GM21390 (cell line): ENCODE measurements around the gene SCYGR2.

Source experiments
- ATAC-seq: cut with Tn5 transposase; IDR thresholded peaks from one replicate; pipeline ENCODE4 v1.9.1; 2021; ENCODE audit not compliant: unreplicated experiment

SCYGR2 gene

DNA sequence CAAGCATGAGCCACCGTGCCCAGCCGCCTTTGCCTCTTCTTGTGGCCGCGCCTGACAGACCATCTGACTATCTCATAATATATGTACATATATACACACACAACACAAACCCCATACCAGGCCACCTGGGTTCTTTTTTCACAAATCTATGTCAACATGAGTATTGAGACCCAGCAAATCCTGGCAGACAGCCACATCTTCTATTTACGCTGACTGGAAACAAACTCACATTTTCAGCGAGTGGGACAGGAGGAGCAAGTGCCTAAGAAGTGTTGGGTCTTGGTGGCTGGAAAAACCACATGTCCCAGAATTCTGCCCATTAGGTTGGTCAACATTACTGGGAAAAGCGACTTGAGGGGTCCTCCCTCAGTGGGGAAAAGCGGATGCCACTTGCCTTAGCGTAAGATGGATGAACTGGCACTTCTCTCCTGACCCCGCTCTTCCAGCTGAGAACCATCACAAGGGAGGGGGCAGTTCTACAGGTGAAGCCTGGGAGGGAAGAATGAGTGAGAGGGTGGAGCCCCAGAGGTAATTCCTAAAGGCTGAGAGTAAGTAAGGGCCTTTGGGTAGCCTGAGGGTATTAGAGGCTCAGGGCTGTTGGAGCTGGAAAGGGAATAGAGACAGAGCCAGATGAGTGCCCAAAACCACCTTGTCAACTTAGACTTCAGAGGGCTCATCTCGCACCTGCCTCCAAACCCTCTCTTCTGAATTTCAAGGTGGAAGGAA lies 14.0 kb downstream of the SCYGR2 start:
- no peak for ATAC-seq

GRCh38 chr2:227613272-227613660 lies 14.6 kb downstream of the SCYGR2 start:
- no peak for ATAC-seq

DNA sequence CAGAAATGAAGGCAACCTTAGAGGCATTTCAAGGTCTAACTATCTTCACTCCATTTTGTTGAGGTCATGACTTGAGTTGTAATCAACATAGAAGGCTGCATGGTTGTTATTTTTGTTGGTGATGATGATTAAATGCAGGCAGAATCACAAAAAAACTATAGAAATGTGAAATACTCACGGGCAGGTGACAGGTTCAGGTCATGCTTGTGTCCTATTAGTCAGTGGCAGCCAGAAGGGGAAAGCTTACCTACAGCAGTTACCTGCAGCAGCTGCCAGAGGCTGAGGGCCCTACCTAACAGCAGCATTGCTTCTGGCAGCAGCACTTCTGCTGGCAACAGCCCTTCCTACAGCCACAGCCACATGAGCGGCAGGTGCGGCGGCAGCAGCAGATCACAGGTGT lies 15.6 kb downstream of the SCYGR2 start:
- no peak for ATAC-seq

- no peak for ATAC-seq
Measured at GRCh38 chr2:227614740-227615139, 16.0 kb downstream of the SCYGR2 start, which contains the start of gene SCYGR3. Gene SCYGR3, minus strand, starts transcription at chr2:227614840. Its CDS starts 0 bp downstream, at chr2:227614840.

GRCh38 chr2:227615181-227615580 lies 16.5 kb downstream of the SCYGR2 start:
- no peak for ATAC-seq

GRCh38 chr2:227615906-227616305 lies 17.2 kb downstream of the SCYGR2 start:
- ATAC-seq = no peak

DNA sequence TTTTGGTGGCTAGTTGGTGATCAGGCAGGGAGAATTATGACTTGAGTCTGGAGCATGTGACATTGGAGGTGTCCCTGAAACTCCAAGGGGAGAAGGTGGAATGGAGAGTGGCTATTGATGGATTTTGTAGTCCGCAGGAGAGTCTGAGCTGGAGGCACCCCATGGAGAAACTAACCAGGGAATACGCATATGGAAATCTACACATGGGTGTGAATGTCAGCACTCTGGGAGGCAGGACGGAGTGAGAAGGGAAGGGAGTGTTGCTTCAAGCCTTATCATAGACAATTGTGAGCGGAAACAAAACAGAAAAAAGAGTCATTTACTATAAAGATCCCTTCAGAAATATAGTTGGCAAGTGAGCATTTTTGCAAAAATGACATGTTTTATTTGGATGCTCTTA lies 17.9 kb downstream of the SCYGR2 start:
- no peak for ATAC-seq

- no peak for ATAC-seq
Measured at GRCh38 chr2:227617316-227618230, 18.9 kb downstream of the SCYGR2 start, which contains the start of gene SCYGR4. Gene SCYGR4, plus strand, starts transcription at chr2:227617498. Its CDS starts 0 bp downstream, at chr2:227617498.

GRCh38 chr2:227623226-227623625 lies 24.5 kb downstream of the SCYGR2 start:
- ATAC-seq = no peak

GRCh38 chr2:227625420-227625819 lies 26.7 kb downstream of the SCYGR2 start:
- ATAC-seq = no peak

DNA sequence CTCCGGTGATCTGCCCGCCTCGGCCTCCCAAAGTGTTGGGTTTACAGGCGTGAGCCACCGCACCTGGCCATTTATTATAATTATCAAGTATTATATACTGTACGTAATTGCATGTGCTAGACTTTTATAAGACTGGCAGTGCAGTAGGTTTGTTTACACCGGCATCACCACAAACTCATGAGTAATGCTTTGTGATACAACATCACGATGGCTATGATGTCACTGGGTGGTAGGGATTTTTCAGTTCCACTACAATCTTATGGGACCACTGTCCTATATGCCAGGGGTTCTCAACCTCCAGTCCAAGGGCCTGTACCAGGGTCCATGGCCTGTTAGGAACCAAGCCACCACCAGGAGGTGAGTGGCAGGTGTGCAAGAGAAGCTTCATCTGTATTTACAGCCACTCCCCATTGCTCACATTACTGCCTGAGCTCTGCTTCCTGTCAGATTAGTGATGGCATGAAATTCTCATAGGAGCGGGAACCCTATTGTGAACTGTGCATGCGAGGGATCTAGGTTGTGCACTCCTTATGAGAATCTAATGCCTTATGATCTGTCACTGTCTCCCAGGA lies 28.0 kb downstream of the SCYGR2 start:
- ATAC-seq = no peak

GRCh38 chr2:227627769-227628168 lies 29.1 kb downstream of the SCYGR2 start:
- ATAC-seq = peak; percentile 90

DNA sequence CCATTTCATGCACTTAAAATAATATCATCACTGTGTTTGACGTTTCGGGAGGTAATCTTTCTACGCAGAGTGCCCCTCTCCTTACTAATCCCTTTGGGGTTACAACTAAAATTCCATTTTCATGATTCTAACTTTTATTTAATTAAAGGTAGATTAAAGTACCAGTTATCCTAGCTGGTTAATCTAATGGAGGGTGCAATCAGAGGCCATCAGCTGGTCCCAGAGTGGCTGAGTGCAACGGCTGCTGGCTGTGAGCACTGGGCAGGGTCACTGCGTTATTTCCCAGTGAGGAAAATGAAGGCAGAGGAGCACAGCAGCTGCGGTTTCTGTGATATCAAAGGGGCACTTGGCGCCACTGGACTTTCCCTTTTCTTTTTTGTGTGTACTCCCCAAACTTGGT lies 30.7 kb downstream of the SCYGR2 start:
- ATAC-seq = no peak

GRCh38 chr2:227630322-227630721 lies 31.6 kb downstream of the SCYGR2 start:
- ATAC-seq = no peak

DNA sequence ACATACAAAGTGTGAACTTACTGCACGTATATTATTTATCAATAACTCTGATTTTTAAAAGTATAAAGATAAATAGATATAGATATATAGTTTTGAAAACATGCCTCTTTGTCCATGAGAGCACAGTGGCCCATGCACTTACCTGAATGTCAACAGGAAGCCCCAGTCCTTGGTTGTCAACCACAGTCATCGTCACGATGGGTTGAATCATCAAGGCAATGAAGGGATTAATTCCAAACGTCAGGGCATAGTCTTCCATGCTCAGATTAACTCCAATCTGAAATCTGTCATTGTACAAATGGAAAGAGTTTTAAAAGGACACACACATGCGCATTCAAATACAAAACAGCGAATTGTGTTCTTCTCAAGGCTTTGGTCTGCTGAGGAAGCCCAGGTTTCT lies 34.1 kb downstream of the SCYGR2 start:
- ATAC-seq = no peak

DNA sequence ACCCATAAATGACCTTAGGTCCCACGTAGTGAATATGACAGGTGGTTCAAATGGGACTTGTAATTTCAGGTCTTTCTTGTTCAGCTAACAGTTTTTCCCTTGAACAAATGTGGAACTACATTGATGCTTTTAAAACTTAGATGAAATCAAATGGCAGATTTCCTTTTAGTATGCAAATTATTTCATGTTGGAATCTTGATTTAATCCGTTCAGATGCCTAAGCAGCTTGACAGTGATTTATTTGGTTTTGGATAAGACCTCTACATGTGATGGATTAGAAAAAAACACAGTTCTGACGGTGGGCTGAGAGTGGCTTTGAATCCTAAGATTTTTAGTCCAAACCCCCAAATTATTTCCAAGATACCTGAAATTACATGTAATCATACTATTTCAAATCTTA lies 35.5 kb downstream of the SCYGR2 start:
- ATAC-seq = no peak

DNA sequence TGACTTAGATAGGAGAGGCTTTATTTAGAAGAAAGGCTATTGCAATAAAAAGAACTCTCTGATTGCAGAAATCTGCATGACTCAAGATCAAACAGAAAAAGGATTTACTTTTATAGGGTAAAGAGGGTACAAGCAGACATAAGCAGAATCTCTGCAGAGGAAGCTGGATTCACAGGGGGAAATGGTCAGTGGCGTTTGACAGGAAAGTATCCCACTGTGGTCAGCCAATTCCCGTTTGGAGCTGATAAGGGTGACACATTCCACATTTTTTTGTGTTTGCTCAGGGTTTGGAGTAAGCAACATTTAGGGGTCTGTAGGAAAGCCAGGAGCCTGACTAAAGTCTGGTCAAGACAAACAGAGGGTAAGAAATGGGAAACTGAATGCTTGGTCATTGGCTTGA lies 44.0 kb downstream of the SCYGR2 start:
- no peak for ATAC-seq

- no peak for ATAC-seq
Measured at GRCh38 chr2:227643990-227644551, 45.4 kb downstream of the SCYGR2 start.
